Uterus (tissue), 2 donors: ENCODE data around the gene SHISA6.

Experiments used
- CTCF ChIP-seq, 4 experiments: fragments of 200-600 bp in 2 of 4; fragments of 450-650 bp in 2 of 4; sonication (generic) in 2 of 4; IDR thresholded peaks; one replicate each; pipeline ENCODE4 v1.5.1; 2016 to 2019; ENCODE audit warnings: antibody characterized with exemption in 4 of 4, mild to moderate bottlenecking in 2 of 4, moderate library complexity in 1 of 4
- POLR2A ChIP-seq, 2 donors: fragments of 450-650 bp; IDR thresholded peaks; one replicate each; pipeline ENCODE4 v1.6.1; 2016; ENCODE audit warnings: antibody characterized with exemption in 2 of 2, mild to moderate bottlenecking in 1 of 2, moderate library complexity in 1 of 2

DNA sequence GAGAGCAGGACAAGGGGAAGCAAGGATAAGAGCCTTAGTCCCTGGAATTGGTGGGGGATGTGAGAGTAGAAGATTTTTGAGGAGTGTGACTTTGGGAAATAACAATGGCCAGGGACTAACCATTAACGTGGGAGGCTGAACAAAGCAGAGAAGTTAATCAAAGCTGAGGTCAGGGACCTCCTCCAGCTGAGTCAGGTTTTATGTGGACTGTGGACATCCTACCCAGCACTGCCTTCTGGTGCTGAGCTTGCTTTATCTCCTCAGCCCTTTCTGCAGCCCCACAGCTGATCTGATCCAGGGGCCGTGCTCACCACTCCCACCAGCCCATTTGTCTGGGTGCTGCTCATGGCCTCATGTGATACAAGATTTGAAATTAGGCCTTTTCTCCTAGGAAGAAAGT lies 146.6 kb downstream of the SHISA6 start:
- TF ChIP-seq CTCF (IDR thresholded peaks at IDR 0.05), result no peak
- no peak for TF ChIP-seq POLR2A (IDR thresholded peaks at IDR 0.05)
